Tibial artery (tissue), 4 donors: Measurements from ENCODE around the gene SLC9A9.

Source experiments
- DNase-seq, 2 donors: peaks; one replicate each; pipeline ENCODE4 v3.0.0-alpha.2; 2019
- H3K27ac ChIP-seq, 2 donors: fragments of 200-600 bp; sonication (generic) in 1 of 2; 1 replicate in 1 of 2; 2 replicates in 1 of 2; pipeline ENCODE4 v1.5.1; 2018 to 2019; ENCODE audit warnings: mild to moderate bottlenecking in 1 of 2
- H3K27me3 ChIP-seq, 2 donors: fragments of 200-600 bp; sonication (generic) in 1 of 2; one replicate each; pipeline versions ENCODE4 v1.5.1 to v1.6.0; 2016 to 2019
- H3K36me3 ChIP-seq, 3 donors: fragments of 200-600 bp; sonication (generic) in 2 of 3; one replicate each; pipeline ENCODE4 v1.5.1; 2016 to 2019; ENCODE audit warnings: mild to moderate bottlenecking in 2 of 3
- H3K4me1 ChIP-seq, 4 donors: fragments of 200-600 bp; sonication (generic) in 2 of 4; 1 replicate in 3 of 4; 2 replicates in 1 of 4; pipeline ENCODE4 v1.5.1; 2016 to 2019
- H3K4me3 ChIP-seq, 2 donors: fragments of 200-600 bp; sonication (generic) in 1 of 2; 1 replicate in 1 of 2; 2 replicates in 1 of 2; pipeline ENCODE4 v1.5.1; 2018 to 2019; ENCODE audit warnings: mild to moderate bottlenecking in 2 of 2
- H3K9me3 ChIP-seq, 3 donors: fragments of 200-600 bp; sonication (generic) in 1 of 3; one replicate each; pipeline ENCODE4 v1.5.1; 2016 to 2019
- CTCF ChIP-seq, 2 experiments: fragments of 200-600 bp in 1 of 2; fragments of 450-650 bp in 1 of 2; IDR thresholded peaks; one replicate each; pipeline ENCODE4 v1.5.1; 2017 to 2019; ENCODE audit warnings: antibody characterized with exemption in 2 of 2, mild to moderate bottlenecking in 1 of 2, moderate library complexity in 1 of 2
- intact Hi-C: fragments of 100-400 bp; cut with DNase I; formaldehyde crosslinking; loops from one replicate; pipeline ENCODE4 v1.15.0; 2023; ENCODE audit warnings: low total_unique reads

Gene SLC9A9

GRCh38 chr3:143326983-143327778, 521.1 kb downstream of the SLC9A9 start:
- no peak overlapping the region for H3K4me3 ChIP-seq
- H3K27ac ChIP-seq, result no peak overlapping the region
- no peak for DNase-seq
- intact Hi-C loops, result no loop called here
- no peaks in the 10 kb centered on the region for H3K27me3 ChIP-seq
- H3K4me1 ChIP-seq, result peaks cover 0 to 20% (median 0%) of the 10 kb centered on the region in 4 donors
- H3K36me3 ChIP-seq, result no peaks in the 10 kb centered on the region
- no peaks in the 10 kb centered on the region for H3K9me3 ChIP-seq
- no peak for TF ChIP-seq CTCF (IDR thresholded peaks at IDR 0.05)

GRCh38 chr3:143321058-143321769, 527.1 kb downstream of the SLC9A9 start:
- Histone ChIP-seq H3K4me3 (no peak overlapping the region), H3K4me1 (no peaks in the 10 kb centered on the region), H3K36me3 (no peaks in the 10 kb centered on the region), H3K9me3 (no peaks in the 10 kb centered on the region), H3K27ac (no peak overlapping the region), H3K27me3 (no peaks in the 10 kb centered on the region)
- TF ChIP-seq CTCF (IDR thresholded peaks at IDR 0.05), result no peak
- DNase-seq, result no peak
- intact Hi-C loops, result no loop called here

- TF ChIP-seq CTCF (IDR thresholded peaks at IDR 0.05), result no peak
- no peaks in the 10 kb centered on the region for H3K9me3 ChIP-seq
- no peak overlapping the region for H3K4me3 ChIP-seq
- H3K27me3 ChIP-seq, result no peaks in the 10 kb centered on the region
- no peak overlapping the region for H3K27ac ChIP-seq
- no peaks in the 10 kb centered on the region for H3K36me3 ChIP-seq
- intact Hi-C loops, result no loop called here
- H3K4me1 ChIP-seq, result peaks cover 0 to 3% (median 0%) of the 10 kb centered on the region in 4 donors
- DNase-seq, result no peak
Observed at GRCh38 chr3:143315766-143316165, 532.5 kb downstream of the SLC9A9 start.

GRCh38 chr3:143314251-143315093, 533.8 kb downstream of the SLC9A9 start:
- Histone ChIP-seq H3K36me3 (no peaks in the 10 kb centered on the region), H3K27me3 (no peaks in the 10 kb centered on the region), H3K4me1 (peaks cover 0 to 16% (median 2%) of the 10 kb centered on the region in 4 donors), H3K4me3 (no peak overlapping the region), H3K9me3 (no peaks in the 10 kb centered on the region), H3K27ac (no peak overlapping the region)
- no peak for DNase-seq
- TF ChIP-seq CTCF (IDR thresholded peaks at IDR 0.05), result no peak
- intact Hi-C loops, result no loop called here

GRCh38 chr3:143313893-143314188, 534.4 kb downstream of the SLC9A9 start:
- Histone ChIP-seq H3K4me1 (peaks cover 0 to 22% (median 3%) of the 10 kb centered on the region in 4 donors), H3K9me3 (no peaks in the 10 kb centered on the region), H3K4me3 (no peak overlapping the region), H3K27ac (no peak overlapping the region), H3K36me3 (no peaks in the 10 kb centered on the region), H3K27me3 (no peaks in the 10 kb centered on the region)
- TF ChIP-seq CTCF (IDR thresholded peaks at IDR 0.05), result no peak
- intact Hi-C loops, result no loop called here
- no peak for DNase-seq
